Measurements from ENCODE around the gene WDR17.

DNA sequence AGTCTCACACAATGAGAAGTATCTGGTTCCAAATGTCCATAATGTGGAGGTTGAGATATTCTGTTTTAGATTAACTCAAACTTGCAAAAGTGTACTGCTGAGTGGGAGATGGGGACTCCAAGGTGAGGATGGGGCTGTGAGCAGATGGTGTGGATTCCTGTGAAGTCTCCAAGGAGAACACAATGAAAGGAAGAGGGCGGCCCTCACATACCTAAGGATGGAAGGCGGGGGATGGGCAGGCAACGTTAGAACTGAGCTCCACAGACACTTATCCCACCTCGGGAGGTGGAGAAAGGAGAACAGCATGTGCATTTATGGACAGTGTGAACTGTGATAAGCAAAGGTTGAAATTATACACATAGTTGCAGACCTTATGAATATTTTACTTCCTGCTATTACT, 139.7 kb downstream of the WDR17 start:
- TF ChIP-seq, protein P1, sequence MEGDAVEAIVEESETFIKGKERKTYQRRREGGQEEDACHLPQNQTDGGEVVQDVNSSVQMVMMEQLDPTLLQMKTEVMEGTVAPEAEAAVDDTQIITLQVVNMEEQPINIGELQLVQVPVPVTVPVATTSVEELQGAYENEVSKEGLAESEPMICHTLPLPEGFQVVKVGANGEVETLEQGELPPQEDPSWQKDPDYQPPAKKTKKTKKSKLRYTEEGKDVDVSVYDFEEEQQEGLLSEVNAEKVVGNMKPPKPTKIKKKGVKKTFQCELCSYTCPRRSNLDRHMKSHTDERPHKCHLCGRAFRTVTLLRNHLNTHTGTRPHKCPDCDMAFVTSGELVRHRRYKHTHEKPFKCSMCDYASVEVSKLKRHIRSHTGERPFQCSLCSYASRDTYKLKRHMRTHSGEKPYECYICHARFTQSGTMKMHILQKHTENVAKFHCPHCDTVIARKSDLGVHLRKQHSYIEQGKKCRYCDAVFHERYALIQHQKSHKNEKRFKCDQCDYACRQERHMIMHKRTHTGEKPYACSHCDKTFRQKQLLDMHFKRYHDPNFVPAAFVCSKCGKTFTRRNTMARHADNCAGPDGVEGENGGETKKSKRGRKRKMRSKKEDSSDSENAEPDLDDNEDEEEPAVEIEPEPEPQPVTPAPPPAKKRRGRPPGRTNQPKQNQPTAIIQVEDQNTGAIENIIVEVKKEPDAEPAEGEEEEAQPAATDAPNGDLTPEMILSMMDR (IDR thresholded peaks at IDR 0.05): no peak
- no peak for TF ChIP-seq POLR2A (IDR thresholded peaks at IDR 0.05)
